HCT116 (cell line): ENCODE measurements around the gene CCDC192. TPM values are rescaled to one million over a fixed set of nuclear protein-coding genes. Genes with fewer than 3 reads are reported as not detected.

Source experiments
- ATAC-seq: fragments of 200-7000 bp; cut with Tn5 transposase; 2 replicates; pipeline ENCODE4 v1.9.1; 2020; ENCODE audit warnings: mild to moderate bottlenecking, moderate library complexity
- BruUV-seq: library from RNA; stranded (reverse); fragments of 400-500 nt; replicated peaks from 2 replicates; lab custom pipeline; 2021; lab: Mats Ljungman, UMichigan
- CTCF ChIA-PET: fragments of 300-600 bp; sonication (Branson Sonifier 250); formaldehyde crosslinking; loops from one replicate; lab custom pipeline; 2021; ENCODE audit warnings: antibody characterized with exemption; lab: Charles Lee
- POLR2A ChIA-PET: fragments of 300-600, 350-600 bp; sonication (Branson Sonifier 250); formaldehyde crosslinking; loops from one replicate; lab custom pipeline; 2021; ENCODE audit warnings: antibody characterized with exemption; lab: Charles Lee
- RAD21 ChIA-PET, 2 experiments: fragments of 300-600 bp; sonication (Branson Sonifier 250); formaldehyde crosslinking; loops; one replicate each; lab custom pipeline; 2023; ENCODE audit warnings: low total read pairs in 2 of 2; ENCODE audit not compliant: uncharacterized antibody in 2 of 2, unreplicated experiment in 2 of 2, low non-redundant PET in 1 of 2; lab: Charles Lee
- DNase-seq: peaks from one replicate; pipeline ENCODE4 v3.0.0-alpha.2; 2010; ENCODE audit warnings: low read depth, low spot score
- H2AFZ ChIP-seq: fragments of 200-600 bp; shearing (Covaris generic), sonication (generic); 2 replicates; pipeline ENCODE4 v1.6.1; 2017; ENCODE audit warnings: low read depth, mixed run types, mixed read lengths, antibody characterized with exemption, low read length; ENCODE audit not compliant: poor library complexity, severe bottlenecking
- H3K27ac ChIP-seq: 2 replicates; pipeline ENCODE4 v1.5.1; 2012; ENCODE audit warnings: low read depth, low read length
- H3K27me3 ChIP-seq: fragments of 200-600 bp; sonication (generic); 2 replicates; pipeline ENCODE4 v1.6.1; 2016; ENCODE audit warnings: mixed run types, low read length, mixed read lengths; ENCODE audit not compliant: insufficient read depth
- H3K36me3 ChIP-seq, 2 experiments: fragments of 200-500 bp in 1 of 2; fragments of 200-600 bp in 1 of 2; sonication (Bioruptor generic) in 1 of 2; sonication (generic) in 1 of 2; 2 replicates each; pipeline versions ENCODE4 v1.5.1 to v1.6.1; 2014 to 2016; ENCODE audit warnings: low read length in 2 of 2, inconsistent platforms in 1 of 2, mixed read lengths in 1 of 2, mixed run types in 1 of 2; ENCODE audit not compliant: insufficient read depth in 2 of 2, control insufficient read depth in 1 of 2
- H3K4me1 ChIP-seq, 2 experiments: fragments of 200-600 bp in 1 of 2; sonication (generic) in 1 of 2; 2 replicates each; pipeline versions ENCODE4 v1.5.1 to v1.6.1; 2012 to 2017; ENCODE audit warnings: low read length in 2 of 2, inconsistent platforms in 1 of 2, mild to moderate bottlenecking in 1 of 2, mixed read lengths in 1 of 2, mixed run types in 1 of 2, moderate library complexity in 1 of 2; ENCODE audit not compliant: insufficient read depth in 2 of 2, control insufficient read depth in 1 of 2
- H3K4me2 ChIP-seq: fragments of 200-600 bp; sonication (generic); 2 replicates; pipeline ENCODE4 v1.6.1; 2017; ENCODE audit warnings: mixed run types, low read length, mixed read lengths
- H3K4me3 ChIP-seq, 2 experiments: fragments of 200-600 bp in 1 of 2; sonication (generic) in 1 of 2; replicated peaks in 1 of 2; 2 replicates each; pipeline ENCODE4 v1.5.1; 2011 to 2016; ENCODE audit warnings: low read length in 2 of 2, control low read depth in 1 of 2, low read depth in 1 of 2, mild to moderate bottlenecking in 1 of 2, mixed read lengths in 1 of 2, mixed run types in 1 of 2
- H3K79me2 ChIP-seq: fragments of 200-600 bp; sonication (generic); 2 replicates; pipeline ENCODE4 v1.6.1; 2017; ENCODE audit warnings: mild to moderate bottlenecking, mixed run types, low read length, moderate library complexity, mixed read lengths; ENCODE audit not compliant: insufficient read depth
- H3K9ac ChIP-seq: fragments of 200-600 bp; sonication (generic); 2 replicates; pipeline ENCODE4 v1.6.1; 2016; ENCODE audit warnings: low read length, mixed read lengths
- H3K9me2 ChIP-seq: fragments of 200-600 bp; sonication (generic), shearing (Covaris generic); 2 replicates; pipeline ENCODE4 v1.6.1; 2017; ENCODE audit warnings: mixed run types, mild to moderate bottlenecking, moderate library complexity; ENCODE audit not compliant: insufficient read depth
- H3K9me3 ChIP-seq, 2 experiments: fragments of 200-500 bp in 1 of 2; fragments of 200-600 bp in 1 of 2; sonication (Bioruptor generic) in 1 of 2; sonication (generic) in 1 of 2; 2 replicates each; pipeline ENCODE4 v1.6.1; 2014 to 2017; ENCODE audit warnings: low read length in 2 of 2, mixed read lengths in 2 of 2, inconsistent platforms in 1 of 2, low read depth in 1 of 2, mild to moderate bottlenecking in 1 of 2, mixed run types in 1 of 2, moderate library complexity in 1 of 2; ENCODE audit not compliant: control insufficient read depth in 1 of 2, insufficient read depth in 1 of 2
- H4K20me1 ChIP-seq: fragments of 200-600 bp; sonication (generic), shearing (Covaris generic); 2 replicates; pipeline ENCODE4 v1.6.1; 2017; ENCODE audit warnings: mixed run types, mild to moderate bottlenecking, moderate library complexity; ENCODE audit not compliant: insufficient read depth
- CBX3 ChIP-seq: IDR thresholded peaks from 2 replicates; pipeline ENCODE4 v1.6.1; 2012; ENCODE audit warnings: low read depth
- CEBPB ChIP-seq: IDR thresholded peaks from 2 replicates; pipeline ENCODE4 v1.6.1; 2012; ENCODE audit warnings: low read depth
- EGR1 ChIP-seq: IDR thresholded peaks from 2 replicates; pipeline ENCODE4 v1.6.1; 2012; ENCODE audit warnings: low read depth
- EZH2phosphoT487 ChIP-seq: fragments of 200-600 bp; IDR thresholded peaks from 2 replicates; pipeline ENCODE4 v1.6.1; 2018; ENCODE audit warnings: antibody characterized with exemption, borderline replicate concordance
- JUND ChIP-seq: IDR thresholded peaks from 2 replicates; pipeline ENCODE4 v1.6.1; 2012
- POLR2AphosphoS5 ChIP-seq: IDR thresholded peaks from 2 replicates; pipeline ENCODE4 v1.6.1; 2011; ENCODE audit warnings: mild to moderate bottlenecking, low read depth, low read length, moderate library complexity
- REST ChIP-seq: IDR thresholded peaks from 2 replicates; pipeline ENCODE4 v1.6.1; 2012; ENCODE audit warnings: low read depth
- SIN3A ChIP-seq: IDR thresholded peaks from 2 replicates; pipeline ENCODE4 v1.6.1; 2012; ENCODE audit warnings: low read depth
- SP1 ChIP-seq: IDR thresholded peaks from 2 replicates; pipeline ENCODE4 v1.6.1; 2012; ENCODE audit warnings: low read depth
- YY1 ChIP-seq: IDR thresholded peaks from 2 replicates; pipeline ENCODE4 v1.6.1; 2011; ENCODE audit warnings: low read length, low read depth, moderate library complexity, mild to moderate bottlenecking; ENCODE audit not compliant: insufficient replicate concordance; ENCODE audit errors: extremely low read depth
- intact Hi-C: fragments of 100-400 bp; cut with micrococcal nuclease; formaldehyde crosslinking; loops from 2 replicates; pipeline ENCODE4 v1.10.0; 2022
- total RNA-seq: library from RNA; stranded (reverse); gene quantifications from one replicate; pipeline ENCODE4 v1.2.1, GENCODE V29; 2021; ENCODE audit not compliant: unreplicated experiment

The CCDC192 gene
- total RNA-seq, 1 experiment from 2014 or later, result not detected

- ChIA-PET CTCF (no interaction called here), RAD21 (no interaction called here), POLR2A (no interaction called here)
- no peak overlapping the region for H3K4me3 ChIP-seq
- H3K27ac ChIP-seq, result no peak overlapping the region
- TF ChIP-seq SP1 (no peak), CEBPB (no peak), REST (no peak), POLR2AphosphoS5 (no peak), YY1 (no peak), EGR1 (no peak), SIN3A (no peak), EZH2phosphoT487 (no peak), JUND (no peak), CBX3 (no peak)
- no peaks in the 10 kb centered on the region for H3K9me2 ChIP-seq
- no peaks in the 10 kb centered on the region for H3K79me2 ChIP-seq
- H3K9me3 ChIP-seq, result no peaks in the 10 kb centered on the region
- BruUV-seq, result no TSS peak
- intact Hi-C loops, result no loop called here
- no peak overlapping the region for H2AFZ ChIP-seq
- no peak for ATAC-seq
- no peaks in the 10 kb centered on the region for H3K27me3 ChIP-seq
- H3K4me1 ChIP-seq, result no peaks in the 10 kb centered on the region
- H3K4me2 ChIP-seq, result no peak overlapping the region
- DNase-seq, result no peak
- no peaks in the 10 kb centered on the region for H4K20me1 ChIP-seq
- no peaks in the 10 kb centered on the region for H3K36me3 ChIP-seq
- H3K9ac ChIP-seq, result no peak overlapping the region
Observed at GRCh38 chr5:127806776-127807175, 103.6 kb downstream of the CCDC192 start.
